CD14-positive monocyte (primary cell): ENCODE data around the gene ZNF513. TPM values are rescaled to one million over a fixed set of nuclear protein-coding genes. Genes with fewer than 3 reads are reported as not detected.

ENCODE experiments used
- DNase-seq, 3 donors: peaks; one replicate each; pipeline ENCODE4 v3.0.0-alpha.2; 2011 to 2022
- H2AFZ ChIP-seq: 2 replicates; pipeline ENCODE4 v1.6.0; 2012; ENCODE audit warnings: mild to moderate bottlenecking, low read depth, low read length, inconsistent platforms; ENCODE audit not compliant: insufficient read depth, poor library complexity, severe bottlenecking
- H3K27ac ChIP-seq, 2 donors: 1 replicate in 1 of 2; 2 replicates in 1 of 2; pipeline ENCODE4 v1.5.1; 2012 to 2013; ENCODE audit warnings: low read length in 2 of 2, control low read depth in 1 of 2, inconsistent platforms in 1 of 2, low read depth in 1 of 2, mild to moderate bottlenecking in 1 of 2
- H3K27me3 ChIP-seq, 2 donors: one replicate each; pipeline versions ENCODE4 v1.6.0 to v1.6.1; 2011 to 2013; ENCODE audit warnings: low read length in 2 of 2; ENCODE audit not compliant: control insufficient read depth in 2 of 2, insufficient read depth in 2 of 2
- H3K36me3 ChIP-seq, 2 donors: replicated peaks in 1 of 2; 1 replicate in 1 of 2; 2 replicates in 1 of 2; pipeline versions ENCODE4 v1.5.1 to v1.6.1; 2012 to 2013; ENCODE audit warnings: low read length in 2 of 2, control low read depth in 1 of 2, inconsistent platforms in 1 of 2, mild to moderate bottlenecking in 1 of 2; ENCODE audit not compliant: insufficient read depth in 2 of 2, control insufficient read depth in 1 of 2
- H3K4me1 ChIP-seq, 2 donors: 1 replicate in 1 of 2; 2 replicates in 1 of 2; pipeline versions ENCODE4 v1.5.1 to v1.6.1; 2012 to 2013; ENCODE audit warnings: low read length in 2 of 2, control low read depth in 1 of 2, inconsistent platforms in 1 of 2, mild to moderate bottlenecking in 1 of 2, moderate library complexity in 1 of 2; ENCODE audit not compliant: insufficient read depth in 2 of 2, control insufficient read depth in 1 of 2
- H3K4me2 ChIP-seq: replicated peaks from 2 replicates; pipeline ENCODE3; 2012; ENCODE audit warnings: low read length, moderate library complexity, mild to moderate bottlenecking; ENCODE audit not compliant: poor library complexity, severe bottlenecking; ENCODE audit errors: extremely low read depth
- H3K4me3 ChIP-seq, 3 experiments: fragments of 200-600 bp in 1 of 3; sonication (generic) in 1 of 3; replicated peaks in 1 of 3; 1 replicate in 2 of 3; 2 replicates in 1 of 3; pipeline ENCODE4 v1.5.1; 2011 to 2013; ENCODE audit warnings: low read length in 3 of 3, mild to moderate bottlenecking in 3 of 3, control low read depth in 2 of 3, low read depth in 2 of 3, inconsistent platforms in 1 of 3, moderate library complexity in 1 of 3
- H3K79me2 ChIP-seq: 2 replicates; pipeline ENCODE4 v1.6.0; 2012; ENCODE audit warnings: mild to moderate bottlenecking, control low read depth, inconsistent platforms, low read length, moderate library complexity; ENCODE audit not compliant: insufficient read depth
- H3K9ac ChIP-seq: 2 replicates; pipeline ENCODE4 v1.6.0; 2017; ENCODE audit warnings: low read length, mild to moderate bottlenecking; ENCODE audit not compliant: insufficient read depth, poor library complexity, severe bottlenecking
- H3K9me3 ChIP-seq, 2 donors: replicated peaks in 1 of 2; 1 replicate in 1 of 2; 2 replicates in 1 of 2; pipeline versions ENCODE4 v1.5.1 to v1.6.1; 2012 to 2013; ENCODE audit warnings: low read length in 2 of 2, control low read depth in 1 of 2; ENCODE audit not compliant: control insufficient read depth in 1 of 2, insufficient read depth in 1 of 2
- H4K20me1 ChIP-seq: 2 replicates; pipeline ENCODE4 v1.6.0; 2012; ENCODE audit warnings: mild to moderate bottlenecking, low read length, control low read depth, moderate library complexity; ENCODE audit not compliant: insufficient read depth
- H3K27ac Mint-ChIP-seq, 7 donors: one replicate each; pipeline ENCODE4 v1.8.0; 2020; ENCODE audit warnings: mild to moderate bottlenecking in 7 of 7, mixed read lengths in 7 of 7, moderate library complexity in 6 of 7, inconsistent platforms in 2 of 7
- H3K27me3 Mint-ChIP-seq, 3 donors: one replicate each; pipeline ENCODE4 v1.8.0; 2021 to 2022; ENCODE audit warnings: low read depth in 3 of 3, mild to moderate bottlenecking in 3 of 3, mixed read lengths in 3 of 3, moderate library complexity in 3 of 3, inconsistent platforms in 1 of 3
- H3K36me3 Mint-ChIP-seq, 2 donors: one replicate each; pipeline ENCODE4 v1.8.0; 2020; ENCODE audit warnings: mixed read lengths in 2 of 2, inconsistent platforms in 1 of 2, mild to moderate bottlenecking in 1 of 2
- H3K4me1 Mint-ChIP-seq: one replicate; pipeline ENCODE4 v1.8.0; 2020; ENCODE audit warnings: mild to moderate bottlenecking, mixed read lengths
- H3K4me3 Mint-ChIP-seq, 2 donors: one replicate each; pipeline ENCODE4 v1.8.0; 2020; ENCODE audit warnings: mild to moderate bottlenecking in 2 of 2, mixed read lengths in 2 of 2, moderate library complexity in 1 of 2
- H3K9me3 Mint-ChIP-seq, 7 donors: one replicate each; pipeline ENCODE4 v1.8.0; 2020 to 2022; ENCODE audit warnings: mixed read lengths in 7 of 7, mild to moderate bottlenecking in 6 of 7, moderate library complexity in 6 of 7, inconsistent platforms in 2 of 7
- WGBS: methylation state at CpG from one replicate; pipeline ENCODE4 v1.1.5; 2013; ENCODE audit warnings: missing lambda C conversion rate; ENCODE audit not compliant: insufficient coverage; 5-methylcytosine and 5-hydroxymethylcytosine counted together
- intact Hi-C, 2 donors: fragments of 100-400 bp; cut with micrococcal nuclease; formaldehyde crosslinking; loops; one replicate each; pipeline versions ENCODE4 v1.15.0 to v1.15.1; 2023
- polyA plus RNA-seq, 3 donors: library from polyadenylated mRNA; depleted of rRNA in 1 of 3; unstranded in 2 of 3; stranded (reverse) in 1 of 3; fragments of 300-500 nt in 2 of 3; fragments of >200 nt in 1 of 3; fragmentation: Illumina TruSeq in 2 of 3; gene quantifications; 1 replicate in 2 of 3; 2 replicates in 1 of 3; pipeline ENCODE4 v1.2.3, GENCODE V29; 2012 to 2021
- TF ChIP-seq, protein P1 (sequence below): fragments of 200-600 bp; IDR thresholded peaks from one replicate; pipeline ENCODE4 v1.8.0; 2022; ENCODE audit warnings: antibody characterized with exemption, mild to moderate bottlenecking

ZNF513 gene
- polyA plus RNA-seq, 3 donors = 2.4 to 36.8 (median 2.6) TPM

GRCh38 chr2:27351802-27352598 lies 28.5 kb downstream of the ZNF513 start:
- peaks cover 0 to 2% (median under 1%) of the 10 kb centered on the region in 3 donors for H3K27me3 Mint-ChIP-seq
- Histone ChIP-seq H3K4me1 (peaks cover 8 to 14% of the 10 kb centered on the region in 2 donors), H3K4me3 (no peak overlapping the region), H3K4me2 (no peak overlapping the region), H3K9ac (no peak overlapping the region), H3K9me3 (no peaks in the 10 kb centered on the region), H3K36me3 (peaks cover 5 to 26% of the 10 kb centered on the region in 2 donors), H3K27ac (no peak overlapping the region), H3K27me3 (no peaks in the 10 kb centered on the region), H3K79me2 (peaks cover 92% of the 10 kb centered on the region), H4K20me1 (peaks cover 59% of the 10 kb centered on the region), H2AFZ (no peak overlapping the region)
- DNase-seq = no peak
- H3K4me1 Mint-ChIP-seq = peaks cover 24% of the 10 kb centered on the region
- H3K4me3 Mint-ChIP-seq = no peak overlapping the region
- intact Hi-C loops = no loop called here
- no peaks in the 10 kb centered on the region for H3K9me3 Mint-ChIP-seq
- peak overlapping the region in 1 of 7 donors; percentile 0 for H3K27ac Mint-ChIP-seq
- WGBS = 98% methylated on average over 6 of the region's 6 CpGs
- TF ChIP-seq, protein P1, sequence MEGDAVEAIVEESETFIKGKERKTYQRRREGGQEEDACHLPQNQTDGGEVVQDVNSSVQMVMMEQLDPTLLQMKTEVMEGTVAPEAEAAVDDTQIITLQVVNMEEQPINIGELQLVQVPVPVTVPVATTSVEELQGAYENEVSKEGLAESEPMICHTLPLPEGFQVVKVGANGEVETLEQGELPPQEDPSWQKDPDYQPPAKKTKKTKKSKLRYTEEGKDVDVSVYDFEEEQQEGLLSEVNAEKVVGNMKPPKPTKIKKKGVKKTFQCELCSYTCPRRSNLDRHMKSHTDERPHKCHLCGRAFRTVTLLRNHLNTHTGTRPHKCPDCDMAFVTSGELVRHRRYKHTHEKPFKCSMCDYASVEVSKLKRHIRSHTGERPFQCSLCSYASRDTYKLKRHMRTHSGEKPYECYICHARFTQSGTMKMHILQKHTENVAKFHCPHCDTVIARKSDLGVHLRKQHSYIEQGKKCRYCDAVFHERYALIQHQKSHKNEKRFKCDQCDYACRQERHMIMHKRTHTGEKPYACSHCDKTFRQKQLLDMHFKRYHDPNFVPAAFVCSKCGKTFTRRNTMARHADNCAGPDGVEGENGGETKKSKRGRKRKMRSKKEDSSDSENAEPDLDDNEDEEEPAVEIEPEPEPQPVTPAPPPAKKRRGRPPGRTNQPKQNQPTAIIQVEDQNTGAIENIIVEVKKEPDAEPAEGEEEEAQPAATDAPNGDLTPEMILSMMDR = no peak
- peaks cover 17 to 45% of the 10 kb centered on the region in 2 donors for H3K36me3 Mint-ChIP-seq

DNA sequence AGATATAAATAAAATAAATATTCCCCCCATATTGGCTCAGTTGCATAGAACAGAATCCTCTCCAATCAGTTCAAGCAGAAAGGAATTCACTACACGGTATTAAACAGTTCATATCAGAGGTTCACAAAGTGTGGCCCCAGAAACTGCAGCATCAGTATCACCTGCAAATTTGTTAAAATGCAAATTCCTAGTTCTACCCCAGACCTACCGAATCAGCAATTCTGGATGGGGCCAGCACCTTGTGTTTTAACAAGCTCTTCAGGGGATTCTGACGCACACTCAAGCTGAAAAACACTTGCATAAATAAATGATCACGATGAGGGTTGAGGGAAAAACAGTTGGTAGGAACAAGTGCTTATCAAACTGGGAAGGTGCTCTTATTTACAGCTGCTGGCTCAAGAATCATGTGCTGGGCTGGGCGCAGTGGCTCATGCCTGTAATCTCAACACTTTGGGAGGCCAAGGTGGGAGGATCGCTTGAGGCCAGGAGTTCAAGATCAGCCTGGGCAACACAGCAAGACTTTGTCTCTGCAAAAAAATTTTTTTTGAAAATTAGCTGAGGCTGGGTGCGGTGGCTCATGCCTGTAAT lies 30.3 kb downstream of the ZNF513 start:
- peaks cover 95% of the 10 kb centered on the region for H3K79me2 ChIP-seq
- H3K4me3 ChIP-seq = no peak overlapping the region
- TF ChIP-seq, protein P1 = no peak
- H3K27me3 Mint-ChIP-seq = peaks cover 0 to 2% (median 1%) of the 10 kb centered on the region in 3 donors
- peaks cover 21 to 45% of the 10 kb centered on the region in 2 donors for H3K36me3 Mint-ChIP-seq
- DNase-seq = no peak
- H3K4me1 Mint-ChIP-seq = peaks cover 19% of the 10 kb centered on the region
- no peak overlapping the region for H3K27ac Mint-ChIP-seq
- H3K9ac ChIP-seq = no peak overlapping the region
- H4K20me1 ChIP-seq = peaks cover 77% of the 10 kb centered on the region
- intact Hi-C loops = no loop called here
- no peak overlapping the region for H3K4me3 Mint-ChIP-seq
- H3K4me2 ChIP-seq = no peak overlapping the region
- no peak overlapping the region for H2AFZ ChIP-seq
- 98% methylated on average over 7 of the region's 7 CpGs for WGBS
- peaks cover under 1 to 5% of the 10 kb centered on the region in 2 donors for H3K4me1 ChIP-seq
- H3K27ac ChIP-seq = no peak overlapping the region
- no peaks in the 10 kb centered on the region for H3K27me3 ChIP-seq
- H3K9me3 ChIP-seq = no peaks in the 10 kb centered on the region
- peaks cover 5 to 30% of the 10 kb centered on the region in 2 donors for H3K36me3 ChIP-seq
- no peaks in the 10 kb centered on the region for H3K9me3 Mint-ChIP-seq
